PC-9 (cell line): ENCODE results near the gene NDUFC2. TPM values are rescaled to one million over a fixed set of nuclear protein-coding genes. Genes with fewer than 3 reads are reported as not detected.
"Not testable (repeated sequence)": the region's sequence is repeated elsewhere in the genome, so short reads cannot be mapped to it uniquely, and the experiment has no call there.

ENCODE experiments used
- BruUV-seq: library from RNA; stranded (reverse); fragments of 400-500 nt; replicated peaks from 2 replicates; lab custom pipeline; 2021; lab: Mats Ljungman, UMichigan
- CTCF ChIA-PET: fragments of 300-600 bp; sonication (Branson Sonifier 250); formaldehyde crosslinking; loops from one replicate; lab custom pipeline; 2022; ENCODE audit warnings: antibody characterized with exemption; lab: Charles Lee
- POLR2A ChIA-PET: fragments of 300-600 bp; sonication (Branson Sonifier 250); formaldehyde crosslinking; loops from one replicate; lab custom pipeline; 2022; ENCODE audit warnings: antibody characterized with exemption; ENCODE audit not compliant: unreplicated experiment; lab: Charles Lee
- DNase-seq, 2 experiments: peaks; one replicate each; pipeline versions ENCODE4 v3.0.0 to v3.0.0-alpha.2; 2015 to 2022; ENCODE audit warnings: mixed read lengths in 1 of 2
- H2AFZ ChIP-seq: fragments of 200-600 bp; sonication (generic); 2 replicates; pipeline ENCODE4 v1.8.1; 2017; ENCODE audit warnings: antibody characterized with exemption
- H3F3A ChIP-seq: fragments of 200-600 bp; sonication (generic); 2 replicates; pipeline ENCODE4 v1.8.1; 2017; ENCODE audit warnings: antibody characterized with exemption, mild to moderate bottlenecking, low read depth; ENCODE audit not compliant: insufficient read depth
- H3K27ac ChIP-seq: fragments of 200-600 bp; sonication (generic); 2 replicates; pipeline ENCODE4 v1.6.1; 2016; ENCODE audit warnings: mixed run types
- H3K27me3 ChIP-seq: fragments of 200-600 bp; sonication (generic); 2 replicates; pipeline ENCODE4 v1.6.1; 2016; ENCODE audit warnings: low read depth, mixed run types; ENCODE audit not compliant: insufficient read depth
- H3K36me3 ChIP-seq: fragments of 200-600 bp; sonication (generic); 2 replicates; pipeline ENCODE4 v1.6.1; 2016; ENCODE audit warnings: low read depth, mixed run types
- H3K4me1 ChIP-seq: fragments of 200-600 bp; sonication (generic); replicated peaks from 2 replicates; pipeline ENCODE4 v1.6.1; 2016; ENCODE audit warnings: mixed run types; ENCODE audit not compliant: insufficient read depth
- H3K4me2 ChIP-seq: fragments of 200-600 bp; sonication (generic); 2 replicates; pipeline ENCODE4 v1.6.1; 2017; ENCODE audit warnings: mixed run types
- H3K4me3 ChIP-seq: fragments of 200-600 bp; sonication (generic); 2 replicates; pipeline ENCODE4 v1.6.1; 2016; ENCODE audit warnings: mixed run types
- H3K79me2 ChIP-seq: fragments of 200-600 bp; sonication (generic); 2 replicates; pipeline ENCODE4 v1.6.1; 2017; ENCODE audit warnings: low read depth, mixed run types
- H3K9me2 ChIP-seq: fragments of 200-600 bp; sonication (generic); 2 replicates; pipeline ENCODE4 v1.8.1; 2017; ENCODE audit warnings: mild to moderate bottlenecking; ENCODE audit not compliant: insufficient read depth
- H3K9me3 ChIP-seq: fragments of 200-600 bp; sonication (generic); 2 replicates; pipeline ENCODE4 v1.8.1; 2016; ENCODE audit warnings: low read depth; ENCODE audit not compliant: insufficient read depth
- H4K20me1 ChIP-seq: fragments of 200-600 bp; sonication (generic); 2 replicates; pipeline ENCODE4 v1.8.1; 2017; ENCODE audit not compliant: insufficient read depth
- CTCF ChIP-seq: fragments of 200-600 bp; sonication (generic); conservative IDR thresholded peaks from 2 replicates; pipeline ENCODE4 v1.6.1; 2017; ENCODE audit warnings: mixed run types, antibody characterized with exemption, mild to moderate bottlenecking, moderate library complexity
- EZH2 ChIP-seq: fragments of 200-600 bp; sonication (generic); IDR thresholded peaks from 2 replicates; pipeline ENCODE4 v1.8.0; 2017; ENCODE audit warnings: antibody characterized with exemption, low read depth
- intact Hi-C: fragments of 100-400 bp; cut with micrococcal nuclease; formaldehyde crosslinking; loops from one replicate; pipeline ENCODE4 v1.10.0; 2022; ENCODE audit not compliant: unreplicated experiment
- total RNA-seq: library from RNA; stranded (reverse); gene quantifications from 2 replicates; pipeline ENCODE4 v1.2.3, GENCODE V29; 2021

NDUFC2 gene
- total RNA-seq, 1 experiment from 2014 or later: 380 TPM

- POLR2A ChIA-PET: no interaction called here
- H3K27me3 ChIP-seq: no peaks in the 10 kb centered on the region
- H3K9me2 ChIP-seq: no peaks in the 10 kb centered on the region
- no TSS peak for BruUV-seq
- no peak overlapping the region for H3K4me3 ChIP-seq
- H3K79me2 ChIP-seq: no peaks in the 10 kb centered on the region
- no peak overlapping the region for H3K27ac ChIP-seq
- CTCF ChIA-PET: interaction anchor here (0.6 kb wide), 1 partner anchor 304 kb away, joined by 13 read pairs; no protein-coding TSS in a partner anchor
- no peak overlapping the region for H2AFZ ChIP-seq
- intact Hi-C loops: no loop called here
- H3K4me2 ChIP-seq: no peak overlapping the region
- no peak for TF ChIP-seq CTCF
- no peak for TF ChIP-seq EZH2
- no peak for DNase-seq
- H4K20me1 ChIP-seq: no peaks in the 10 kb centered on the region
- H3F3A ChIP-seq: no peaks in the 10 kb centered on the region
- no peaks in the 10 kb centered on the region for H3K4me1 ChIP-seq
- H3K36me3 ChIP-seq: no peaks in the 10 kb centered on the region
- no peaks in the 10 kb centered on the region for H3K9me3 ChIP-seq
Observed at GRCh38 chr11:78060533-78060932, 19.1 kb downstream of the NDUFC2 start.

GRCh38 chr11:78059749-78060328 lies 19.8 kb downstream of the NDUFC2 start:
- H3K4me2 ChIP-seq, DNase-seq, H2AFZ ChIP-seq, H3K9me2 ChIP-seq, intact Hi-C loops, CTCF ChIA-PET, BruUV-seq, H3K79me2 ChIP-seq, H3K27ac ChIP-seq, POLR2A ChIA-PET, H3K36me3 ChIP-seq, H3K27me3 ChIP-seq, H3F3A ChIP-seq, H4K20me1 ChIP-seq, H3K9me3 ChIP-seq, H3K4me1 ChIP-seq, H3K4me3 ChIP-seq: not testable (repeated sequence)

- no peaks in the 10 kb centered on the region for H3K4me1 ChIP-seq
- no peaks in the 10 kb centered on the region for H3F3A ChIP-seq
- H4K20me1 ChIP-seq: no peaks in the 10 kb centered on the region
- no peak overlapping the region for H3K4me2 ChIP-seq
- H2AFZ ChIP-seq: no peak overlapping the region
- no peak overlapping the region for H3K4me3 ChIP-seq
- no peak for DNase-seq
- TF ChIP-seq EZH2: no peak
- no peaks in the 10 kb centered on the region for H3K9me3 ChIP-seq
- no peaks in the 10 kb centered on the region for H3K27me3 ChIP-seq
- H3K27ac ChIP-seq: no peak overlapping the region
- intact Hi-C loops: no loop called here
- no TSS peak for BruUV-seq
- no peaks in the 10 kb centered on the region for H3K9me2 ChIP-seq
- H3K36me3 ChIP-seq: no peaks in the 10 kb centered on the region
- CTCF ChIA-PET: no interaction called here
- POLR2A ChIA-PET: no interaction called here
- no peaks in the 10 kb centered on the region for H3K79me2 ChIP-seq
Observed at GRCh38 chr11:78057462-78058055, 22.1 kb downstream of the NDUFC2 start.

- Histone ChIP-seq H2AFZ (no peak overlapping the region), H3K4me1 (peaks cover 9% of the 10 kb centered on the region), H4K20me1 (no peaks in the 10 kb centered on the region), H3K27ac (no peak overlapping the region), H3K9me2 (no peaks in the 10 kb centered on the region), H3F3A (no peaks in the 10 kb centered on the region), H3K9me3 (no peaks in the 10 kb centered on the region), H3K4me3 (no peak overlapping the region), H3K4me2 (no peak overlapping the region), H3K79me2 (no peaks in the 10 kb centered on the region), H3K27me3 (no peaks in the 10 kb centered on the region), H3K36me3 (no peaks in the 10 kb centered on the region)
- intact Hi-C loops: no loop called here
- CTCF ChIA-PET: no interaction called here
- no peak for DNase-seq
- BruUV-seq: no TSS peak
- TF ChIP-seq CTCF (no peak), EZH2 (no peak)
- POLR2A ChIA-PET: no interaction called here
Observed at GRCh38 chr11:78056093-78056492, 23.6 kb downstream of the NDUFC2 start.
